H1 (cell line): ENCODE results near the gene HHAT. TPM values are rescaled to one million over a fixed set of nuclear protein-coding genes. Genes with fewer than 3 reads are reported as not detected.

Experiments
- EGR1 ChIP-seq: IDR thresholded peaks from 2 replicates; pipeline ENCODE4 v1.6.1; 2011; ENCODE audit warnings: low read depth, low read length, borderline replicate concordance
- KDM4A ChIP-seq: IDR thresholded peaks from one replicate; pipeline ENCODE4 v1.7.1; 2012; ENCODE audit warnings: low read depth, mild to moderate bottlenecking, moderate library complexity, low read length, inconsistent platforms; ENCODE audit not compliant: severe bottlenecking
- SP4 ChIP-seq: IDR thresholded peaks from 2 replicates; pipeline ENCODE4 v1.6.1; 2012; ENCODE audit warnings: low read length, inconsistent platforms
- TCF12 ChIP-seq: IDR thresholded peaks from 2 replicates; pipeline ENCODE4 v1.6.1; 2011; ENCODE audit warnings: low read depth, mild to moderate bottlenecking, low read length
- YY1 ChIP-seq: IDR thresholded peaks from 2 replicates; pipeline ENCODE4 v1.6.1; 2011; ENCODE audit warnings: low read depth, mild to moderate bottlenecking, low read length
- polyA plus RNA-seq, 7 experiments: library from polyadenylated mRNA; depleted of rRNA in 3 of 7; stranded (reverse) in 5 of 7; unstranded in 2 of 7; fragments of >200 nt in 5 of 7; fragments of 200-250 nt in 2 of 7; gene quantifications; 1 replicate in 5 of 7; 2 replicates in 1 of 7; 4 replicates in 1 of 7; pipeline versions ENCODE4 v1.2.1 to v1.2.3, GENCODE V29; 2011 to 2013; ENCODE audit warnings: missing spikeins in 2 of 7, mixed read lengths in 2 of 7
- total RNA-seq: library from RNA; stranded (reverse); fragmentation: NEBNext Ultra II Directional; extraction: Animal tissue kit (Norgen Biotek cat#: 25700); gene quantifications from 2 replicates; pipeline ENCODE4 v1.2.1, GENCODE V29; 2021
- TF ChIP-seq, protein P1 (sequence below): IDR thresholded peaks from 2 replicates; pipeline ENCODE4 v1.6.1; 2012; ENCODE audit warnings: inconsistent platforms
- TF ChIP-seq, protein P2 (sequence below): IDR thresholded peaks from 2 replicates; pipeline ENCODE4 v1.6.1; 2011; ENCODE audit warnings: low read length, improper control_type of control experiment

HHAT gene
- total and polyA plus RNA-seq, 2 of the 8 experiments (the other 6 are each of a cell fraction or from before 2014, with no cell fraction given) = 0.15 to 0.51 TPM

DNA sequence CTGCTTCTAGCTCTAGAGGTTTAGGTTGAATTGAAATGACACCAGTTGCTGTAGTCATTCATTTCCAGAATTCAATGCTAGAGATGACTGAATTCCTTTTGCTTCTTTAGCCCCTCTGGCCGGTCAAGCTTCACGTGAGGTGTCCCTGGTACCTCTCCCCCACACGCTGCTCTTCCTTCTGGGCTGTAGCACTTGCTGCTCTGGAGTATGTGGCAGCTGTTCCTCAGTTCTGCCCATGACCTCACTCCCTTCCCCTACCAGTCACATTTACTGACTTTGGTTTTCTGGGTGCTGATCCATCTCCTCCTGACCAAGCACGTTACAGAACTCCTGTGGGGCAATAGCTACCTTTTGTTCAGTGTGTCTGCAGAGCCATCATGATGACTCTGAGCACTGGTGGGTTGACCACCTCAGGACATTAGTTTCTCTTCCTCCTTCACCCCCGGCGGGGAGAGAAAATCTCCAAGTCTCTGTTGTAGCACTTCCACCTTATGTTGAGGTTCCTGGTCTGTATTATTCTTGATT lies 128.1 kb downstream of the HHAT start (continued):
- TF ChIP-seq TCF12 (no peak), KDM4A (no peak), YY1 (no peak), EGR1 (no peak), SP4 (no peak)
- TF ChIP-seq, protein P1, sequence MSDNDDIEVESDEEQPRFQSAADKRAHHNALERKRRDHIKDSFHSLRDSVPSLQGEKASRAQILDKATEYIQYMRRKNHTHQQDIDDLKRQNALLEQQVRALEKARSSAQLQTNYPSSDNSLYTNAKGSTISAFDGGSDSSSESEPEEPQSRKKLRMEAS = no peak
- TF ChIP-seq, protein P2, sequence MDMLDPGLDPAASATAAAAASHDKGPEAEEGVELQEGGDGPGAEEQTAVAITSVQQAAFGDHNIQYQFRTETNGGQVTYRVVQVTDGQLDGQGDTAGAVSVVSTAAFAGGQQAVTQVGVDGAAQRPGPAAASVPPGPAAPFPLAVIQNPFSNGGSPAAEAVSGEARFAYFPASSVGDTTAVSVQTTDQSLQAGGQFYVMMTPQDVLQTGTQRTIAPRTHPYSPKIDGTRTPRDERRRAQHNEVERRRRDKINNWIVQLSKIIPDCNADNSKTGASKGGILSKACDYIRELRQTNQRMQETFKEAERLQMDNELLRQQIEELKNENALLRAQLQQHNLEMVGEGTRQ = no peak
